HG03575 (cell line): Measurements from ENCODE around the gene FICD.

Experiments
- ATAC-seq: cut with Tn5 transposase; IDR thresholded peaks from one replicate; pipeline ENCODE4 v1.9.1; 2021; ENCODE audit not compliant: unreplicated experiment, insufficient number of reproducible peaks, low FRiP score; ENCODE audit errors: extremely low read depth

FICD gene

DNA sequence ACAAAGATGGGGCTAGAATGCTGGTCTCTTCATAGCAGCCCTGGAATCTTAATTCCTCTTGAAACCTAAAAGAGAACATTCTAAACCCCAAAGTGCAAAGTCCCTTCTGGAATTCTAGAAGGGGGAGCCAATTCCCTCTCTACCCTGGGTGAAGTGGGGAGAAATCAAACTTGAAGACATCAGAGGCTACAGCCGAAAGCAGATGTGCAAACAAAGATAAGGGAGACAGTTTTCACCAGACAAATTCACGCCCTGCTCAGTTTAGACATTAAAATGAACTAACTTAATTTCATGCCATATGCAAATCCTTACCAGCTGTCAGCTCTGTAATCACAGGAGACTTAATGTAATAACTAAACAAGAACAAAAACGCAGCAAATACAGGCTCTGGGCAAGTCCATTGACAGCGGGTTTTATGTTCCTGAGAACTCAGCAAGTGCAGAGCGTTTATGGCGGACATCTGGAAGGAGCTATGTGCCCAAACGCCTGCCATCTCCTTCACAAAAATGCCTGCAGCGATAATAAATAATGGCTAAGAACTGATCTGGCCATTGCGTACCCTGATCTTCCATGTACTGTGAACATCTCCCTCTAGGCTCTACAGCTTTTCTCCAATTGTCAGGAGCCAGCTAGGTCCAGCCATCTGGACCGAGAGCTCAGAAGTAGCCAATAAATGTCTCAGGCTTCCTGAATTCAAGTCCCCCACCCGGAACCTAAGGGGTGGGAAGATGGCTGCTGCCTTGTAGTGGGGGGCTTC, 19.1 kb upstream of the FICD start:
- ATAC-seq = no peak

DNA sequence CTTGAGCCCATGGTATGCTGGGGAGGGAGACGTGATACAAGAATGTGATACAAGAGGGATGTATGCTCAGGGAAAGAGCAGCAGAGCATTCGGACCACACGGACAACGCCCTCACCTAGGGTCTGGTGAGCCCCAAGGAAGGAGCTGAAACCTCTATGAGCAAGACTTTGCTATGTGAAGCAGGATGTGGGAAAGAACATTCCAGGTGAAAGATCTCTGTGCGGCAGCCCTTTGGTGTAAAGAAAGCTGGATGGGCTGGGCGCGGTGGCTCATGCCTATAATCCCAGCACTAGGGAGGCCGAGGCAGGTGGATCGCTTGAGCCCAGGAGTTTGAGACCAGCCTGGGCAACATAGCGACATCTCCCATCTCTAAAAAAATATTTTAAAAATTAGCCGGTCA, 16.9 kb upstream of the FICD start:
- ATAC-seq = no peak

DNA sequence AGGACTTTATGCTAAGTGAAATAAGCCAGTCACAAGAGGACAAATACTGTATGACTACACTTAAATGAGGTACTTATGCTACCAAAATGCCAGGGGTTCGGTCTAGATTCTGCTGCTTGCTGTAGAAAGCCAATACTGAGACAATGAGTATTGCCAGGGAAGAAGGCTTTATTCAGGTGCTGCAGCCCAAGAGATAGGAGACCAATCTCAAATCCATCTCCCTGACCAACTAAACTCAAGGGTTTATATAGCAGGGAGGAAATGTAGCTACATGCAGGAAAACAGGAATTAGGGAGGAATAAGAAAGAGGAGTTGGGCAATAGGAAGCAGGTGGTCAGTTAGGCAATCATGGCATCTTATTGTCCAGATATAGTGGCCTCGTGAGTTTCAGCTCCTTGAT, 12.2 kb upstream of the FICD start:
- ATAC-seq = no peak

DNA sequence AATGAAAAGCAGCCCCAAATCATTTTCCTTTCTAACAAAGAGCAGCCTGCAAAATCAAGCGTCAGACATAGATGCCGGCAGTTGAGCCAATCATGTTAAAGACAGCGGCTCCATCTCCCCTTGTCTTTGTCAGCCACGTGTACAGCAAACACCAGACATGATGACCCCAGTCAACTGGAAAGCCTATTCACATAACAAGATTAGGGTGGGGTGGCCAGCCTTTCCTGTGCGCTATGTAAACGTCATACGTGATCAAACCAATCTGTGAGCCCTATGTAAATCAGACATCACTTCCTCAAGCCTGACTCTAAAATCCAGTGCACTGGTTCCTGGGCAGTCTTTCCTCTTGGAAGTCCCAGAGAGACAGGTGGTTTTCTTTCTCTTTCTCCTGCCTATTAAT, 9.9 kb upstream of the FICD start:
- ATAC-seq = no peak

DNA sequence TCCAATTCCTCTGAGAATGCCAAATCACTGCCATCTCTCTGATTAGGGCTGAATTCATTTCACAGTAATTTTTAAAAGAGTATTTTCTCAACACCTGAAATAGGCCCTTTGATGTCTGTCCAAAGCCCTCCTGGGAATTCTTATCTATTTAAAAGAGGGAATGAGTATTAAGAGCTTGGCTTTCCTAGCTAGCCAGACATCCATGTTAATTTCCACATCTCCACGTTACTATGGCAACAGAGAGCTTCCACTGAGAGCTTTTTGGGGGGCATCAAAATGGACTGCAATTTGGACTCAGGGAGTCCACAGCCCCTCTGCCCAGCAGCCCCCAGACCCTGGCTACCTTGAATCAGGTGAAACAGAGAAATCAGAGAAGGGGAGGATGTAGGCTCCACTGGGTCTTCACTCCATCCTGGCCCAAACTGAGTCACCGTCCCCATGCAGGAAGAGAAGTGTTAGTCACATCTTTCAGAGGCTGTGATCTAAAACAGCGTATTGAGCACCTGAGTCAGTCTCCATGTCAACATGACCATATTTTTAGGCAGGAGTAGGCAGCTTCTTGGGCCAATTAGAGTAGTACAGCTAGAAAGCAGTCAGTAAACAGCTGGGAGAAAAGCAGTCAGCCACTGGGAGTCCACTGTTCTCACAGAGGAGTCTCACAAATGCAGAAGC, 7.0 kb upstream of the FICD start:
- ATAC-seq = no peak

DNA sequence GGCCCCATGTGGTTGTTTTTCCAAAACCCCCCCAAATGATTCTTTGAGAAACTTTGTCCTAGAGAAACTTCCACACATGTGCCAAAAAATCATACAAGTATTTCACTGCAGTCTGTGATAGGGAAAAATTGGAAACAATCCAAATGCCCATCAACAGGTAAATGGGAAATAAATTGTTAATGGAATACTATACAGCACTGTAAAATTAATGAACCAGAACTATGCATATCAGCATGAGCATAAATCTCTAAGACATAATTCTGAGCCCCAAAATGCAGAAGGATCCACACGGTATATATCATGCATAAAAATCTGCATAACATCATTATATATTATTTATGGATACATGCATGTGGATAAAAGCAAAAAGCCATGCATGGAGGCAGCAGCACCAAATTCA, 5.3 kb upstream of the FICD start:
- ATAC-seq = no peak

DNA sequence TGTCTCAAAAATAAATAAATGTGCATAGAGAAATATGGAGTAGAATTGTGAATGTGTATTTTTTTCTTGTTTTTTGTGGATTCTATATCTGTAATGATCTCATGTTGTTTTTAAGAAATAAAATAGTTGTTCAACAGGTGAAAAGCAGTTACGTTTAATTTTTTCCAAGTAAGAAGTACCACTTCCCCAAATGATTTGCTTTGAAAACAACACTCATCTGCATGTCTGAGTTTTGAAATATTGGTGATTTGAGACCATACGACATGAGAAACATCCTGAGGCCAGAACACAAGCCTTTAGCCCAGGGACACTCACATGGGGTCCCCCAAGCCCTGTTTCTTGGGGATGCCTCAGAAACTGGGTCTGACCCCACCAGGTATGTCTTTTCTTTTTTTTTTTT, 4.2 kb upstream of the FICD start:
- ATAC-seq = no peak

DNA sequence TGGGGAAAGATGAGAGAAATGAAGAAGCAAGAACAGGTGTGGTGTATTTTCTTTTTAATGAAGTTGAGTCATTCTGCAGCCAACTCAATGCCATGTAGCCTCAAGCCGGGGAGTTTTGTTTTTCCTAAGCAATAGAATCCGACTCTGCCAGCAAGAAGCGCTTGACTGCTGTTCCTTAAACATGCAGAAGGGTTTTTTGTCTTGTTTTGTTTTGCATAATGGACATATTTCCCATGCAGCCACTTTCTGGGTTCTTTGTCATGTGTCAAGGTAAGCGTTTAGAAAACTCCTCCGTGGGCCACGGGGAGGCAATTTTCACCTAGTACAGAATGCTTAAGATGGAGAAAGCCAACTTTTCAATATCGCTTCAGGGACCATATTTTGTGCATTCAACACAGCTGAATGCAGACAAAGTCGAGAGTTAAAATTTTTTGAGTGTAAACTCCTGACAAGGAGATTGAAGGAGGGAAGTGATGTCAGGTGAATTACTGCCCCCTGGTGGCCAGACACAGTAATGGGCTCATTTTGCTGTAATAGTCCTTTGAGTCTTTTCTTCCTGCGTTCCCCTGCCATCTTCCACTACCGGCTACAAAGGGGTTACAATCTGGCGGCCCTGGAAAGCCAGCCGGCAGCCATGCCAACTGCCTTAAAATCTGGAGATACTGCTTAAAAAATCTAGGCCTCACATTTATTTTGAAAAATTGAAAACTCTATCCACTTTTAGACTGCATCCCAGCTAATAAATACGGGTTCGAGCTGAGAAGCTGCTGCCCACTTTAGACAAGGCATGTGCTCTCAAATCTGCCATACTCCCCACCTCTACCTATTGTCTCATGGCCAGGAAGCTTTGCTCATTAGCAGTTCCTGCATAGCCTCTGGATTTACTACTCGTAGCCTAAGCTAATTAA, 3.2 kb upstream of the FICD start:
- no peak for ATAC-seq

DNA sequence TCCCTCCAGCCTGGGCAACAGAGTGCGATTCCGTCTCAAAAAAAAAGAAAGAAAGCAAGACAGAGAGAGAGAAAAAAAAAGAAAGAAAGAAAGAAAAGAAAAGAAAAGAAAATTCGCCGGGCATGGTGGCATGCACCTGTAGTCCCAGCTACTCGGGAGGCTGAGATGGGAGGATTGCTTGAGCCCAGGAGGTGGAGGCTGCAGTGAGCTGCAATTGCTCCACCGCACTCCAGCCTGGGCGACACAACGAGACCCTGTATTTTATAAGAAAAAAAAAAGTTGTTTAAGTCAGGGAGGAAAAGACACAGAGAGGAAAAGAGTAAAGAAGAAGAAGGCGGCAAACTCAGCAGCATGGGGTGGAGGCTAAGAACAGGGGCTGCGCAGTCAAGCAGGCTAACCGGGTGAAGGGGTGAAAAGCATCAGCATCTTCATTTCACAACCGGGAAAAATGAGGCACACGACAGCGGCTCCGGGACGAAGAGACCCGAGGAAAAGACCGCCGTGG, 557 bp upstream of the FICD start:
- ATAC-seq = no peak

DNA sequence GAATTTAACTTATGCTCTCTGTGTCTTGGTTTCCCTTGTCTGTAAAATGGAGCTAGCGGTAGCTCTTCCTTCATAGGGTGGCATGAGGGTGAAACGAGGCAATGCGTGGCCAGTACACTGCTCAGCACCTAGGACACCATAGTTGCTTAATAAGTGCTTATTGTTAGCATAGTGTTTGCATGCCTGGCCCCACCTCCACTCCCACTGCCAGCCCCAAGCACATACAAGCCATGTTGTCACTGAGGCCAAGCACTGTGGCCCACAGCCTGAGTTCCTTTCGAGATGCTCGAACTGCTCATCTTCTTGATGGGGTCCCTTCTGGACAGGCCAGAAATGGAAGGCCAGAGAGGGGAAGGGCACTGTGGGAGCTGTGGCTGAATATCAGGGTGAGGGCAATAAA, 839 bp downstream of the FICD start:
- no peak for ATAC-seq

DNA sequence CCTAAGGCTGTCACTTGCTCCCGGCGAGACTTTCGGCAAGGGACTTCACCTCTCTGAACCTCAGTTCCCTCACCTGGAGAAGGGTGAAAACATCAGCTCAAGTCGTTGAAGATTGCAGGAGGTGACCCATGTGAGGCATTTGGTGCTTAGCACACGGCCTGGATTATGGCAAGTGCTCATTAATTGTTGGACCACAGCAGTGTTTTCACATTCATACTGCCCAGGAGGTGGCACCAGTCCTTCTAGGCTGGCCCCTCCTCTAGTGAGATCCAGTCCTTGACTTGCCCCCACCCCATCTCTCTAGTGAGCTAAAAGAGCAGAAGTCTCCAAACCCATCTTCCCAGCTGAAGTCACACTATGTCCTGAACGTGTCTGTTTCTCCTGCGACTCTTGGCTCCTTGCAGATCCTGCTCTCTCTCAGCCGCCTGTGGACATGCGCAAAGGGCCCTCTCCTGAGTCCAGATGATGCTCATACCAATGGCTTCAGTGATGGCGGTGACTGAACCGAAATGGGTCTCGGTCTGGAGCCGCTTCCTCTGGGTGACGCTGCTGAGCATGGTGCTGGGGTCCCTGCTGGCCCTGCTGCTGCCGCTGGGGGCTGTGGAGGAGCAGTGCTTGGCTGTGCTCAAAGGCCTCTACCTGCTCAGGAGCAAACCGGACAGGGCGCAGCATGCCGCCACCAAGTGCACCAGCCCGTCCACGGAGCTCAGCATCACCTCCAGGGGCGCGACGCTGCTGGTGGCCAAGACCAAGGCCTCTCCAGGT, 1.6 kb downstream of the FICD start:
- ATAC-seq = no peak

DNA sequence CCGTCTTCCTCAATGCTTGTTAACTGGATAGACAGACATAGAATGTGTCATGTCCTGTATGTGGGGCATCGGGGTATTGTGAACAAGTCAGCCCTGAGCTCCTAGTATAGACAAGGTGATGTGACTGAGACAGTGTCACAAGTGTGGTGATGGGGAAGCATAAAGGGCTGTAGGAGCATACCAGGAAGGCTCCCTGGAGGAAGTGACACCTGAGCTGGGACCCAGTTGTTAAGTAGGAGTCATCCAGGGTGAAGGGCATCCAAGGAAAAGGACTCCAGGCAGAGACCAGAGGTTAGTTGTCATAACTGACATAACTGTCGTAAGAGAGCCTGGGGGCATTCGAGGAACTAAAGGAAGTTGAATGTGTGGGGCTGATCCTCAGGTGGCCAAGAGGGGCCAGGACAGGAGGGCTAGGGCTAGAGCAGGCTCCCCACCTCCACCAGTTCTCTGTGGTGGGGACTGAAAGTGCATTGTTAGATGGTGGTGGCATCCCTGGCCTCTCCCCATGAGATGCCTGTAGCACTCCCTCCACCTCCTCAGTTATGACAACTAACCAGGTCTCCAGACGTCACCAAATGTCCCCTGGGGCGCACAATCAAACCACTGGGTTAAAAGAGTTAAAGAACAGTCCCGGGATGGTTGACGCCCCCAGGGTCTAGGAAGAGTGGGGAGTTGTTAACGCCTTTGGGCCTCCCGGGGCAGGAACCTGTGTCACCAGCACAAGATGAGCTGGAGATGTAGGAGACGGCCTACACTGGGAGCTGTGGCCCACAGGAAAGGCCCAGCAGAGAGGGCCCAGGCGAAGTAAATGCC, 2.4 kb downstream of the FICD start:
- no peak for ATAC-seq

DNA sequence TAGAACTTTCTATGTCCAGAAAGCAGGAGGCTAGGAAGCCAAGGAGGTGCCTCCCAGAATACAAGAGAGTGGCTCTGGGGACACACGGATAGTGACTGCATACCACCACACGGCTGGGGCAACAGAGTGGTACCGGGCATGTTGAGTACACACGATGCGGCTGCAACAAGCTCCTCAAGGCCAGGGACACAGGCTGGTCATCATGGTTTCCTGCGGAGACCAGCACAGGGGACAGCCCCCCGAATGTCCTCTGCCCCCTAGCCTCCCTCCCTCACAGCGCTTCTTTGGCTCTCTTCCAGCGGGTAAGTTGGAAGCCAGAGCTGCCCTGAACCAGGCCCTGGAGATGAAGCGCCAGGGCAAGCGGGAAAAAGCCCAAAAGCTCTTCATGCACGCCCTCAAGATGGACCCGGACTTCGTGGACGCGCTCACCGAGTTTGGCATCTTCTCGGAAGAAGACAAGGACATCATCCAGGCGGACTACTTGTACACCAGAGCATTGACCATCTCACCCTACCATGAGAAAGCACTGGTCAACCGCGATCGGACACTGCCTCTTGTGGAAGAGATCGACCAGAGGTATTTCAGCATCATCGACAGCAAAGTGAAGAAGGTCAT, 3.1 kb downstream of the FICD start:
- no peak for ATAC-seq

DNA sequence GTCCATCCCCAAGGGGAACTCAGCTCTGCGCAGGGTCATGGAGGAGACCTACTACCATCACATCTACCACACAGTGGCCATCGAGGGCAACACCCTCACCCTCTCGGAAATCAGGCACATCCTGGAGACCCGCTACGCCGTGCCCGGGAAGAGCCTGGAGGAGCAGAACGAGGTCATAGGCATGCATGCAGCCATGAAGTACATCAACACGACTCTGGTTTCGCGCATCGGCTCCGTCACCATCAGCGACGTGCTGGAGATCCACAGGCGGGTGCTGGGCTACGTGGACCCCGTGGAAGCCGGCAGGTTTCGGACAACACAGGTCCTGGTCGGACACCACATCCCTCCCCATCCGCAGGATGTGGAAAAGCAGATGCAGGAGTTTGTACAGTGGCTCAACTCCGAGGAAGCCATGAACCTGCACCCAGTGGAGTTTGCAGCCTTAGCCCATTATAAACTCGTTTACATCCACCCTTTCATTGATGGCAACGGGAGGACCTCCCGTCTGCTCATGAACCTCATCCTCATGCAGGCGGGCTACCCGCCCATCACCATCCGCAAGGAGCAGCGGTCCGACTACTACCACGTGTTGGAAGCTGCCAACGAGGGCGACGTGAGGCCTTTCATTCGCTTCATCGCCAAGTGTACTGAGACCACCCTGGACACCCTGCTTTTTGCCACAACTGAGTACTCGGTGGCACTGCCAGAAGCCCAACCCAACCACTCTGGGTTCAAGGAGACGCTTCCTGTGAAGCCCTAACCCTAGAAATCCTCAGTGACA, 3.8 kb downstream of the FICD start:
- no peak for ATAC-seq

DNA sequence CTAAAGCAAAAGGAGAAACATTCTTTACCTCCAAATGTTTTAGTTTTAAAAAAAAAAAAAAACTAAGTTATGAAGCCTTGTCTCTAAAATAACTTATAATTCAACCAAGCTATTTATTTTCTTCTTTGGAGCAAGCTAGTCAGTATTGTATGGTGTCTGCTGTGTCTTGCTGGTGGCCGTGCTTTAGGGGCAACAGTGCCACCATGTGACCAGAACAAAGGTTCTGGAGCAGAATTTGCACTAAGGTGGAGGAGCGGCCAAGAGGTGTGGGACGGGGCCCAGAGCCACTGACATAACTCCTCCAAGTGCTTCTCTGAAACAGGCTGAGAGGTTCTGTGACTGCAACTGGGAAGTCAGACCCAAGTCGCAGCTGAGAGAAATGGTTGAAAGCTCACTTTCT, 4.5 kb downstream of the FICD start:
- no peak for ATAC-seq

DNA sequence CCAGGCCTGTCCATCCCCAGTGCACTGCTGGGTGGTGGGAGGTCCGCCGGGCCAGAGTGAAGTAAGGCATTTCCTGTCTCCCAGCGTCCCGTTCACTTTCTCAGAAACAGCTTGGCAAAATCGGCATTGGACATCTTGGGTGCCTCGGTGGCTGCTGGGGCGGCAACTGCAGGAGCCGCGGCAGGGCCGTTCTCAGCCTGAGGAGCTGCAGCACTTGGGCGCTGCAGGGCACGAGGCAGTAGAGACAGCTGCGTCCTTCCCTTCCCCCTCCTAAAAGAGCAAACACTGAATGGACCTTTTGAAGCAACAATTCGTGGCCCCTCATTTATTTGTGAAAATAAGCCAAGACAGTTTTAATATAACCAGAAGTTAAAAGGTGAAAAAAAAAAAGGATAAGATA, 8.3 kb downstream of the FICD start:
- ATAC-seq = no peak

DNA sequence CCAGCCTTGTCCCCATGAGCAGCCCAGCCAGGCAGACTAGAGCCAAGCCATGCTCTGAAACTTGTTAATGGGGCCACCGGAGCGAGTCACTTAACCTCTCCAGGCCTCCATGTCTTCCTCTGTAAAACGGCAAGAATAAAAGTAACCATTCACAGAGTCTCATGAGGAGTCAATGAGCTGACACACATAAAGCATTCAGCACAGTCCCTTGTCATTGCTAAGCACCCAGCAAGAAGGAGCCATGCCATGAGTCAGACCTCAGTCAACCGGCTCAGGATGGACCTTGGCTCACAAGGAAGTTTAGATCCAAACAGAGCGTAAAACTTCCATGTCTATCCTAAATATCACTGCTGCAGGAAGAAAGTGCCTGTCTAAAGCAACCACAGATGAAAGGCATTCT, 10.6 kb downstream of the FICD start:
- no peak for ATAC-seq
